Endothelial cell (in vitro differentiated cells): ENCODE measurements around the gene KCNE5. TPM values are rescaled to one million over a fixed set of nuclear protein-coding genes. Genes with fewer than 3 reads are reported as not detected.
A peak's percentile ranks its signal among the peaks of the same experiment; 100 is the strongest.
"Not testable (repeated sequence)": the region's sequence is repeated elsewhere in the genome, so short reads cannot be mapped to it uniquely, and the experiment has no call there.

Source experiments
- DNase-seq: peaks from one replicate; pipeline ENCODE4 v3.0.0; 2021; ENCODE audit warnings: low spot score
- H3K27ac Mint-ChIP-seq: one replicate; pipeline ENCODE4 v1.8.0; 2021; ENCODE audit warnings: mixed read lengths, inconsistent platforms; ENCODE audit not compliant: unreplicated experiment
- H3K27me3 Mint-ChIP-seq: one replicate; pipeline ENCODE4 v1.8.0; 2021; ENCODE audit warnings: mild to moderate bottlenecking, moderate library complexity, mixed read lengths, inconsistent platforms; ENCODE audit not compliant: unreplicated experiment
- H3K36me3 Mint-ChIP-seq: one replicate; pipeline ENCODE4 v1.8.0; 2021; ENCODE audit warnings: mild to moderate bottlenecking, low read depth, mixed read lengths, inconsistent platforms; ENCODE audit not compliant: unreplicated experiment
- H3K4me1 Mint-ChIP-seq: one replicate; pipeline ENCODE4 v1.8.0; 2021; ENCODE audit warnings: mild to moderate bottlenecking, mixed read lengths, inconsistent platforms; ENCODE audit not compliant: unreplicated experiment
- H3K4me3 Mint-ChIP-seq: one replicate; pipeline ENCODE4 v1.8.0; 2021; ENCODE audit warnings: mild to moderate bottlenecking, mixed read lengths, inconsistent platforms; ENCODE audit not compliant: unreplicated experiment
- H3K9me3 Mint-ChIP-seq: one replicate; pipeline ENCODE4 v1.8.0; 2021; ENCODE audit warnings: mixed read lengths, inconsistent platforms; ENCODE audit not compliant: unreplicated experiment
- CTCF ChIP-seq: fragments of 200-600 bp; sonication (generic); IDR thresholded peaks from one replicate; pipeline ENCODE4 v1.5.0; 2021; ENCODE audit warnings: antibody characterized with exemption; ENCODE audit not compliant: unreplicated experiment
- total RNA-seq: library from RNA; stranded (reverse); fragmentation: NEBNext Ultra II Directional; extraction: Animal tissue kit (Norgen Biotek cat#: 25700); gene quantifications from one replicate; pipeline ENCODE4 v1.2.1, GENCODE V29; 2021; ENCODE audit not compliant: unreplicated experiment

KCNE5 gene
- total RNA-seq, 1 donor from 2014 or later, result 9.4 TPM

- peaks cover 16% of the 10 kb centered on the region for H3K36me3 Mint-ChIP-seq
- peak overlapping the region; percentile 40 for H3K4me3 Mint-ChIP-seq
- H3K4me1 Mint-ChIP-seq, result peaks cover 25% of the 10 kb centered on the region
- no peaks in the 10 kb centered on the region for H3K9me3 Mint-ChIP-seq
- H3K27me3 Mint-ChIP-seq, result peaks cover 3% of the 10 kb centered on the region
- H3K27ac Mint-ChIP-seq, result peak overlapping the region; percentile 49
- DNase-seq, result no peak
- no peak for TF ChIP-seq CTCF
Measured at GRCh38 chrX:109658391-109658790, 33.4 kb upstream of the KCNE5 start.

GRCh38 chrX:109657364-109657763 is 32.4 kb upstream of the KCNE5 start:
- H3K27me3 Mint-ChIP-seq, DNase-seq, H3K27ac Mint-ChIP-seq, H3K4me3 Mint-ChIP-seq, H3K9me3 Mint-ChIP-seq: not testable (repeated sequence)
- Mint-ChIP-seq H3K4me1 (peaks cover 25% of the 10 kb centered on the region), H3K36me3 (peaks cover 13% of the 10 kb centered on the region)

GRCh38 chrX:109656774-109657173 is 31.8 kb upstream of the KCNE5 start:
- peaks cover 25% of the 10 kb centered on the region for H3K4me1 Mint-ChIP-seq
- peaks cover 3% of the 10 kb centered on the region for H3K27me3 Mint-ChIP-seq
- H3K36me3 Mint-ChIP-seq, result peaks cover 13% of the 10 kb centered on the region

GRCh38 chrX:109655502-109656201 is 30.7 kb upstream of the KCNE5 start:
- Mint-ChIP-seq H3K36me3 (peaks cover 13% of the 10 kb centered on the region), H3K4me3 (peak overlapping the region; percentile 65), H3K4me1 (peaks cover 25% of the 10 kb centered on the region), H3K9me3 (no peaks in the 10 kb centered on the region), H3K27ac (peak overlapping the region; percentile 100), H3K27me3 (peaks cover 3% of the 10 kb centered on the region)
- DNase-seq, result peak; percentile 2
- TF ChIP-seq CTCF, result no peak

More at GRCh38 chrX:109656774-109657173, 31.8 kb upstream of the KCNE5 start:
- TF ChIP-seq CTCF, result no peak
- no peak for DNase-seq
- H3K27ac Mint-ChIP-seq, result peak overlapping the region; percentile 87
- H3K9me3 Mint-ChIP-seq, result no peaks in the 10 kb centered on the region
- no peak overlapping the region for H3K4me3 Mint-ChIP-seq

GRCh38 chrX:109654516-109655109 is 29.6 kb upstream of the KCNE5 start:
- peaks cover 3% of the 10 kb centered on the region for H3K27me3 Mint-ChIP-seq
- no peak overlapping the region for H3K4me3 Mint-ChIP-seq
- peaks cover 13% of the 10 kb centered on the region for H3K36me3 Mint-ChIP-seq
- no peak for TF ChIP-seq CTCF
- peak overlapping the region; percentile 100 for H3K27ac Mint-ChIP-seq
- DNase-seq, result no peak
- peaks cover 25% of the 10 kb centered on the region for H3K4me1 Mint-ChIP-seq
- no peaks in the 10 kb centered on the region for H3K9me3 Mint-ChIP-seq

GRCh38 chrX:109644671-109645070 is 19.7 kb upstream of the KCNE5 start:
- H3K36me3 Mint-ChIP-seq, H3K9me3 Mint-ChIP-seq, DNase-seq, H3K27ac Mint-ChIP-seq, H3K27me3 Mint-ChIP-seq: not testable (repeated sequence)
- Mint-ChIP-seq H3K4me3 (peak overlapping the region; percentile 69), H3K4me1 (peaks cover 11% of the 10 kb centered on the region)
